CD4-positive, alpha-beta T cell treated with Interleukin-2 at 100 ng/mL for 4 hours (primary cell): ENCODE results near the gene TNC.
"Not testable (repeated sequence)": the region's sequence is repeated elsewhere in the genome, so short reads cannot be mapped to it uniquely, and the experiment has no call there.

Source experiments
- DNase-seq: peaks from one replicate; pipeline ENCODE4 v3.0.0-alpha.2; 2020; ENCODE audit warnings: low spot score

Gene TNC

DNA sequence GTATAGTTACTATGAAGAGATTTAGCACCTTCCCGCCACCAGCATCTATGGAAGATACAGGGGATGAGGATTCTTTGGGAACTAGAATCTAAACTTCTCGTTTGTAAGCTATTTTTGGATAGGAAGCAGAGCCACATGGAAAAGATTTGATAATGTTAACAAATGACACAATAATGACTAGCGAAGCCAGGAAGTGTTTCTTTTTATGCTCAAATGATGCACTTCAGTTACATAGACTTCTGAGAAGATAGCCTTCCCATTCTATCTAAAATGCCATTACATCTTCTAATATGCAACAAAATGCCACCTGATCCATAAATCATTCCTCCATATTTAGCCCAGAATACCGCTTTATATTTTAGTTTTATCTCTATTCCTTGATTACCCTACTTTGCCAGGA lies 17.0 kb upstream of the TNC start:
- DNase-seq: no peak

DNA sequence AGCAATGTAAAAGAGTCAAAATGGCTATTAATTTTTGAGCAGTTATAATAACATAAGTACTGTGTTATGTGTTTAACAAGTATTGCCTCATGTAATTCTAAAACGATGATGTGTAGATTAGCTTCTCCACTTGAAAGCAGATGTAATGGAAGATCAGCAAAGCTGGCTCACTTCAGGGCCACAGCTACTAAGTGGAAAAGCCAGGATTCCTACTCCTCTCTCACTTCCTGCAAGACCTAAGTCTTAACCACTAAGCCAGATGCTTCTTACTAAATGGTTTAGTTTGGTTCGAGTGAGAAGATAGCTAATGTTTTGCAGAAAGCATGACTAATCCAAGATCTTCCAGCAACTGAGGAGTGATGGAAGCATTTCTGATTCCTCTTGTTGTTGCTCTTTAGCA lies 15.7 kb upstream of the TNC start:
- DNase-seq: no peak

DNA sequence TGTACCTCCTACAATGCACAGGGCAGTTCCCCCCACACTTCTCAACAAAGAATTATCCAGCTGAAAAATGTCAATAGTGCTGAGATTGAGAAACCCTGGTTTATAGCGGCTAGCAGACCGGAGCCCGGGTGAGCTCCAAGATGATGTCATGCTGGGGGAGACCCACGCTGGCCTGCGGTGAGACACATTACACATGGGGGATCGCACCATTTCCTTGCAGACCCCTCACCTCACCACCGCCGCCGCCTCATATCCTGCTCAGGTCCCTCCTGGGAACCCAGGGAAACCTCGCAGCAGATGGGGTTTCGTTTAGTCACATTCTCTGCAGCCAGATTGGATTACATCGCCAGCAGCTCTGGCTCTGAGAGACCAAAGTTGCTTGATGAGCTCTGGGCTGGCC lies 14.7 kb upstream of the TNC start:
- DNase-seq: no peak

DNA sequence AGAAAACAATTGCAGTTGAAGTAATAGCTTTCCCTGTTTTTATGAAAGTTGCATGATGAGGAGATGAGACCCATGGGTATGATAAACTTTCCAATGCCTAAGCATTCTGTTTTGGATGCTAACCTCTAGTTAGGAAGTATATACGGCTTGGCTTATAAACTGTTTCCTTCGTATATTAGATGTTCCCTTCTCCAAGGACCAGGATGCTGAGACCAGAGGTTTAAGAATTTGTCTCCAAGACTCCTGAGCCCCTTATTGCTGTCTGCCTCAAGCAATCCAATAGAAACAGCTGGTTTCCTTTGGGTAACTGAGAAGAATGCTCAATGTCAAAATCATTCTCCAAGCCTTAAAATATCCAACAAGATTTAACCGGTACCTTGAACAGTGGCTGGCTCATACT lies 12.2 kb upstream of the TNC start:
- DNase-seq: no peak

DNA sequence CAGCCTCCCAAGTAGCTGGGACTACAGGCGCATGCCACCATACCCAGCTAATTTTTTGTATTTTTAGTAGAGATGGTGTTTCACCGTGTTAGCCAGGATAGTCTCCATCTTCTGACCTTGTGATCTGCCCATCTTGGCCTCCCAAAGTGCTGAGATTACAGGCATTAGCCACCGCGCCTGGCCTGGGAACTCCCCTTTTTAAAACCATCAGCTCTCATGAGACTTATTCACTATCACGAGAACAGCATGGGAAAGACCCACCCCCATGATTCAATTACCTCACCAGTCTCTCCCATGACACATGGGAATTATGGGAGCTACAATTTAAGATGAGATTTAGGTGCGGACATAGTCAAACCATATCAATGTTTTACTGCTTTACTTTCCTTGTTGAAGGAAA lies 10.8 kb upstream of the TNC start:
- not testable (repeated sequence) for DNase-seq

DNA sequence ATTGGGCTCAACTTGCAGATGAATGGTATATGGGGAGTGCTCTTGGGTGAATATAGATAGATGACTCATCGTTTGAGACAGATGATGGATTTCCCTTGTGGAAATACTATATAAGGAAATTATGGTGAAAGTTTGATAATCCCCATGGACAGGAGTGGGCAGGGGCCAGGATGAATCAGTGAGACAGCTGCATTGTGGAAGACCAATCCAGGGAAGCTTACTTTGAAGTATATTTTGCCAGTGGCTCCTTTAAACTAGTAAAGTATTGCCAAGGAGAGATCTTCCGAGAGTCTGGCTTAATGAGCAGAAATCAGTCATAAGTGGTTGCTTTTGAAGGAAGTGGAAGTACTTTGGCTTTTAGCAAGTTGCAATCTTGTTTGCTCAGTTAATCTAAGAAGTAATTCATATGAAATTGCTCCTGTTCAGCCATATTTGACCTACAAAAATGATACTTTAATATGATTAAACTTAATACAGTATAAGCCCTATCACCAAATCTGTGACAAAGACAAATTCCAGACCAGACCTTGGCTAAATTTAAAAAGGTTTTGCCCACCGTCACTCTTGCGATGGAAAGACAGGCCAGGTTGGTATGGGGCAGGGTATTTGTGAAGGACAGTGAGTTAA lies 9.3 kb upstream of the TNC start:
- no peak for DNase-seq

DNA sequence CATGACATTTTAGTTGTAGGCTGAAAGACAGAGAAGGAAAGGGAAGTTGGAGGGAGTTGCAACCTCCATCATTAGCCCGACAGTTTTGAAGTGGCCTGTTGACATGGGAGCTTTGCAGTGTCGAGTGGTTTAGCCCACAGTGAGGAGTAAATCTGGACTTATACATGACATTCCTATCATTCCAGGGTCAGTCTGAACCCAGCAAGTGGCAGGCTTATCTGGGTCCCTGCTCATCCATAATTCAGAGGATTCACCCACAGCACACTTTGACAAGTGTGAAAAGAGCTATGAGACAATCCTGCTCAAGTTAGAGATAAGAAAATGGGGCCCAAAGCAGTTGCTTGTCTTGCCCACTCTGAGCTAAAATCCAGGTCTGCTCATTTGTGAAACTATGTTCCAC lies 8.4 kb upstream of the TNC start:
- DNase-seq: no peak

DNA sequence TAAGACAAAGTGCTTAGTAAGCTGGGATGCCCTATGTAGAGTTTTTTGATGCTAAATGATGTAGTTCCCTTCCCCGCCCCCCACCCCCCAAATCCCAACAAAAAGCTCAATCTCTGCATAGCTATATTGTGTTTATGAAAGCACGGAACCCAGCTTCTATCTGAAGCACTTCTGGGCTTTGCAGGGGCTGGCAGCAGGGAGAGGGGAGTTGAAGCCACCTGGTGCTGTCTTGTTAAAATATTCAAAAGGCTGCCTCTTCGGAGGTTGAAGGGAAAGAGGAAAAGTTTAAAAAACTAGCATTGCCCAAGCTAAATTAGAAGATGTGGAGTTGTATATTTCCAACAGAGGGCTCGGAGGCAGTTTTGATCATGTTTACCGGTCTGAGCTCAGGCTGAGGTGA lies 5.0 kb upstream of the TNC start:
- no peak for DNase-seq

DNA sequence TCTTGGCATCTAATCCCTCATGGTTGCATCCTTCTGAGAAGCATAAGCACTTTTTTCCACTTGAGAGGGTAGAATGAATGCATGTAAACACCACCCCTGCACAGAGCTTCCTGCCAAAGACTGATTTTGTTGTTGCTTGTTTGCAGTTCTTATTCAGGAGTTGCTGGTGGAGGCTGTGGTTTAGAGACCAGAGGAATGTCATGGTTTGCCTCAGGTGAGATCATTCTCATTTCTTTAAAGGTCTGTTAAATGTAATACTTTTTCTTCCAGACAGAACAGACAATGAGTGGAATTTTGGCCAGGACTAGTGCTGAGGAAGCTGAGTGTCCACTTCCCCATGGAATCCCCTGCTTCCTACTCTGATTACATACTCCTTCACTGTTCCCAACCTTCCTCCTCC lies 3.2 kb upstream of the TNC start:
- no peak for DNase-seq

DNA sequence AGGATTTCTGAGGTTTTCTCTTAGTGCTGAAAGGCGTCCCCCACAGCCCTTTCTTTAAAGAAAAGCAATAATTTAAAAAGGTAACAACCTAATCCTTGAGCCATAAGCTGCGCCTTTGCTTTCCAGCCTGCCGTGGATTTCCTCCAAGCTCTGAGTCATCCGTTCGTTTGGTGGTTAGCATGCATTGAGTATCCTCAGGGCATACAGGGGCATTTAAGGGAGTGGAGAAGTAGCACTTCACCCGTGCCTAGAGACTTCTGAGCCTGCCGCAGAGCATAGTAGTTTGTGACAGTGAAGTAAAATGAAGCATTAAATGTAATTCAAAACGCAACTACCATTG lies 892 bp upstream of the TNC start:
- no peak for DNase-seq

DNA sequence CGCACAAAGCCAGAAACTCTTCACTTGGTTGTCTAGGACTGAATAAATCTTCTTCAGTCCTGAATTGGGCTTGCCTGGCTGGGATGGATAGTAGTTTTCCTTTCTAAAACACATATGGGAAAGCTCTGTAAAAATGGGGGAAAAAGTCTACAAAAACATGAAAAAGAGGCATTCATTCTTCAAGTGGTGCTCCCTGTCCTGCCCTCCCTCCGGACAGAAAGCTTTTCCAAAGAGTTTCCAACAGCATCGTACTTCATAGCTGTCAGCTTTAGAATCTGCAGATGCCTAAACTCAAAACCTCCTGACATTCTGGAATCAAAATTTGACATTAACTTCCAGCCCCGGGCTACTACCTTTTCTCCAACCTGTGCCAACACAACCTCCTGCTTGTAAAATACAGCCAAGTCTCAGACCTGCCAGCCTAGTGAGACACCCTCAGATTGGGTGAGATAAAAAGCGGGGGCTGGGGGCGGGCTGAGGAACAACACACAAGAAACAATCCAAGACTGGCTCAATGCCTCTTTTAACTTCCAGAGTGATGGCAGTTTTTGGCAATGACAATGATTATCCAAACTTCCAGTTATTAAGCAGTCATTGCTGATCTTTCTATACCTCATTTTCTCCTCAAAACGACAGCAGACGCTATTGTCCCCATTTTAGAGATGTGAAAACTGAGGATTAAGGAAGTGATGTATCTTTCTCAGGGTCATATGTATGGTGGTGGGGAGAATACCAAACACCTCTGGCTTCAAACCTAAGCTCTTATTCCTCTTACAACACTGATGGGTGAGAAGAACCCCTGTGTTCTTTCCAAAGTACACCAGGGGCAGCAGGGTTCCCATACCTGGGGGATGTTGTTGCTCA lies 1.3 kb downstream of the TNC start:
- DNase-seq: no peak

DNA sequence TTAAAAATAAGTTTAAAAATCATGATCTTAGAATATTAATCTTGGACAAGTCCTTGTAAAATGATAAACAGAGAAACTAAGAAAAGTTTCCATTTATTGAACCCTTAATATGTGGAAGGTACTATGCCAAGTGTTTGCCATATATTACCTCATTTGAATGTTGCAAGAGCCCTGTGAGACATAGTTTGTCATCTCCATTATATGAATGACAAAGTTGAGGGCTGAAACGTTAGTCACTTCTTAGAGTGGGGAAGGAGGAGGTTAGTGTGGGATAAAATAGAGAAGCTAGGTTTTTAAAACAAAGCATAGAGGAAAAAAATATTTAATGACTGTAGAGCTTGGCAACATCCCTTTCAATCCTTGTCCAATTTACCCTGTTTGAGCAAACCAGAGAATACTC lies 2.0 kb downstream of the TNC start:
- no peak for DNase-seq

DNA sequence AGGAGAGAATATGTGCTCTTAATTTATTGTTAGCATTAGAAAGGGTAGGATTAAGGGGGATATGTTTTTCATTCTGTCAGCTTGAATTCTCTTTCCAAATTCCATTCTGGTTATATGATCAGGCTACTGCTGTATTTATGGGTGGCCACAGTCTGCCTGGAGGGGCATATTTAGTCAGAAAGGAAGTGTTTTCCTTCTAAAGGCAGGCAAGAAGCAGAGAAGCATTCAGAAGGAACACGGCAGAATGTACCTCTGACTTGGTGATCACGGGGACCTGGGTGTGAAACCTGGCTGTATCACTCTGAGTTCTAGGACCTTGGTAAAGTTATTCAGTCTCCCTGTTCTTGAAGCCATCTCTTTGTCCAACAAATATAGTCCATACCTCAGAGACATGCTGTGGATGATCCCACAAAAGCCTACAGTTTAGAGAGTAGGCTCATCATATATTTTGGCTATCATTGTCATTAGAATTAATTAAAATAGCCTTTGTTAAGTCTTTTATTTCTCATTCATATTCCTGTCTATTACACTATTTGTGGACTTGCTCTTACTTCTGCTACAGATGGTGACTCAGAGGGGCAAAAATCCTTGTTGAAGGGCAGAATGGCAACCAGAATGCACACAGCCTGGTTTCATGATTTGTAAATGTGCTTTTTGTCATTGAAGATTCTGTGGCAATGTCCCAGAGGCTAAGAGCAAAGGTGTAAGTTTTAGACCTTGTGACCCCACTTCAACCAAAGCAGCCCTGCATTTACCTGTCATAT lies 2.7 kb downstream of the TNC start:
- no peak for DNase-seq

DNA sequence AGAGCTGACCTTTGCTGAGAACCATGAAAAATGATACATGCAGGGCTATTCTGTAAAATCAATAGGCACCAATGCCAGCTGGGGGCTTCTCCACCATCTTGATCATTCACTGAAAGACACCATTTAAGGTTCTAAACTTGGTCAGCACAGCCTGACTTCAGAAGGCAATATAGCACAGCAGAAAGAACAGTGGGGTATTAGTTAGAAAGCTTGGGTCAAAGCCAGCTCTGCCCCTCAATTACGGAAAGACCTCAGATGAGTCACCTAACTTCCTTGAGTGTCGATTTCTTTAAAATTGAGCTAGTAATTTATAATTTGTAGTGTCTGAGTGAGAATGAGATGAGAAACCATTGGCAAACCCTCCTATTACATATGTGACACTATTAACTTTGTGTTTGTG lies 3.4 kb downstream of the TNC start:
- DNase-seq: no peak

DNA sequence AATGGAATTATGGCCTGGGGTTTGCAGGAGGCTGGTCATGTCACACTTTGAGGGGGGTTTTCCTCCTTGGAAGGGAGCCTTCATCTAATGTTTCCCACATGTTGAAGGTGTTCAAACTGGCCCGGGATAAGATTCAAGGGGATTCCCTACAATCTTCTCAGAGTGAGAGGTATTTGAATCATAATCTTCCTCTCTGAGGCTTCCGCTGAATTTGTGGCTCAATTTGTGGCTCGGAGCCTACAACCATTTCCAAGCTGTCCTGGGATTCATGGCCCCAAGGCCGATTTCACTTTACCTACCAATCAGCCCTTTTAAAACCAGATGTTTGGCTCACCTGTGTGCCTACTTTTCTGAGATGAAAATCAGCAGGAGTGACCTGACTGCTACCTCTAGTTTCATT lies 3.9 kb downstream of the TNC start:
- DNase-seq: no peak

DNA sequence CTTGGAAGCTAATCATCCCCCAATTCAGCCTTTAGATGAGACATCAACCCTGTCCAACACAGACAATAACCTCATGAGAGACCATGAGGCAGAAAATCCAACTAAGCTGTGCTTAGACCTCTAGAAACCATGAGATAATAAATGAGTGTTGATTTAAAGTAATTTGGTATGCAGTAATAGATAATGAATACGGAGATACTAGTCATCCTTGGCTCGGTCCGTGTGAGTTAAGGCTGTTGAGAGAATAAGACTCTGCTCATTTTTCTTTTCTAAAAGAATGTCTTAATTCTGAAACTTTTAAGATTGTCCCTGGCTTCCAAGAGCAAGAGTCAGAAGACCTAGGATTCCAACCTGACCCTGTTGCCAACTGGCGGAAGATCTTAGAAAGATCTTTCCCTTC lies 6.1 kb downstream of the TNC start:
- no peak for DNase-seq

DNA sequence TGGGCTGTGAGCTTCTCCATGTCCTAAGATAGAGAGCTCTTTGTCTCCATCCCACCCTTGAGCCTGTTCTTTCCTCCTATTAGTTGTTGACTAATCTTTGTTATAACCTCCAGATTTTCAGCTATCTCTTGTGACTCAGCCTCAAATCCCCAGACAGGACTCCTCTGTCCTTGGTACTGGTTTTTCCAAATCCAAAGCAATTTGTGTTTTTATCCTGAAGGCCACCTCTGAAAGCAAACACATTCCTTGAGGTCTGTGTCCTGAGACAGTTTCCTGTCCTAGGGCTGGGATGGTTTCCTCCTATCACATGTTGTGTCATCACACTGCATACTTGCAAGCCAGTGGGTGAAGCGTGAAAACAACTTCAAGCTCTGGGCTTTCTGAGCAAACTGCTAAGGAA lies 8.5 kb downstream of the TNC start:
- DNase-seq: no peak

DNA sequence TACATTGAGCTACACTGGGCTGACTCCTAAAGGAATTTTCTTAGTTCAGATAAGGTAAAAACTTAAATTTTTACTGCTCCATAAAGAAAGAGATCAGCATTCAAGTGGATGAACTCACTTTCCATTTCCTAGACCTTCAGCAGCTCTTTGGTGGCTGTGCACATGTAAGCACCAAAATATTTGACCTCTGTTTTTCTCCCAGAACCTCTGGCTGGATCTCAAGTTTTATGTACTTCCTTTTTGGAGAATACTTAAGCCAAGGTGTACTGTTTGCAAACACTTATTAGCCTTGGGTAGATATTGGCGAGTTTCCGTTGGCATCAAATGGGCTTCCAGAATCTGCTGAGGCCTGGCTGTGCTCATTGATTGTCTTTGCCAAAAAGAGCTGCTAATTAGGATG lies 10.3 kb downstream of the TNC start:
- DNase-seq: no peak

DNA sequence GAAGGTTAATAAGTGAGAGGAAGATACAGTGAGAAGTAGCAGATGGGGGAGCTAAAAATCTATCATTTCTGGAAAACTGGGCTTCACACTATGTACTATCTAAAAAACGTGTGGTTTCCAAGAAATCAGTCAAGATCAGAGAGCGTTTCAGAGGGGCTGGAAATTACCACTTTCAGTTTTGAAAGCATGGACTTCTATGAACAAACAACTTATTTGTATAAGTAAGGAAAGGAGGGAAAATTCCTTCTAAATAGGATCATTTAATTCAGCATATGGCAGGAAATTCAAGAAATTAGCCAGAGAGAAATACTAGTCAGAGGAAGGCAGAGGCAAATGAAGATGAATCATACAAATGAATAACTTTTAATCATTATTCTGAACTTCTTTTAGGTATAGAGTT lies 11.3 kb downstream of the TNC start:
- DNase-seq: no peak

DNA sequence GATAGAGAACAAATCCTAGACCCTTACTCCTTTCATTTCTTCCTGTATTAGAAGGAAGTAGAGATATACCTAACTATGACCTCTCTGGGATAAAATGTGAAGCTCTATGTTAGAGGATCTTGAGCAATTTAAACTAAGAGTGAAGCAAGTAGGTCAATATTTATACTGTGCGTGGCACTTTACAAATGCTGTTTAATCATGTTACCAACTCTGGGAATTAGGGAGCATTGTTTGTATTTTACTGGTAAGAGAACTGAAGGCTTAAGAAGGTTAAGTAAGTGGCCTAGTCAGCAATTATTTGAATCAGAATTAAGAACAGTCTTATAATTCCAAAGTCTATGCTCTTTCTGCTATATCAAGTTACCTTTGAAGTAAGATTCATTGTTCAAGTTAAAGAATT lies 12.0 kb downstream of the TNC start:
- DNase-seq: no peak

DNA sequence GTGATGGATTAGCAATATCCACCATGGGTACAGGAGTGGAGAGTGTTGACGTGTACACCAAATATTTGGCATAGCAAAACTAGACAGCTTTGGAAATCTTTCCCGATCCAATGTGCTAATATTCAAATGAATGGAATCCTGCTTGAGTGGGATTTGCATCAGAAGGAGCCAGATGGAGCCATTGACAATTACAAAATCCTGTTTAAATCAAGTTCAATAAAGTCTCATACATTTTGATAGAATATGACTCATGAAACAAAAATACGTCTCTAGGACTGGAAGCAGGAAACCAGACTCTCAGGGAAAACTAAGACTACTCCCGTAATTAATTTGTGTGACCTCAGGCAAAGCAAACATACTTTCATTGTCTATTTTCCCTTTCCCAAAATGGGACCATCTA lies 13.0 kb downstream of the TNC start:
- no peak for DNase-seq

DNA sequence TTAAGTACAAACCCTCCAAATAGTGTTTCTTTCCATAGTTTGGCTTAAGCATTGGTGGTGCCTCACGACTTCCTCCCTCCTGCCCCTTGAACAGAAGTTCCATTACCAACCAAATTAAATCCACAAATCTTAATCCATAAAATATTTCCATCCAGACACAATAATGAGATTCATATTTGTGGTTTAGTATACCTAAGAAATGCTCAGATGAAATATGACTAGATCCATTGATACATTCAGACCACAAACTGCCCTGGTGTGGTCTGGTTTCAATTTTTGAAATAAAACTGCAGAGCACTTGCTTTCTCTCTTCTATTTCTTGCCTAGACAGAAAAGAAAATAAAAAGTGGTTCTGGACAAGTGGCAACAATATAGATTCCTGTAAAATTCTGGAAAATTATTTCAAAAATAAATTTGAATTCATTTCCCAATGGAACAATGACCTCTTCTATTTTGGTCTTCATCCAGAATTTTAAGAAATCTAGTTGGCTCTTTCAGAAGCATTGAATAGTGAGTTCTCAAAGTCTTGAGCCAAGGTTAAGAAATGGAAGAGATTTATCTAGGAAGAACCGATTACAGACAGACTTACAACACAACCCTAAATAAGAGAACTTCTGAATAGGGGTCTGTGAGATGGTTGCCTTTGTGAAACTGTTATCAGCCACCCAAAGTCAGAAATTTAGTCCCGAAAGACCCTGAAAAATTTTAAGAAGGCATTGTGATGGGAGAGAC lies 14.0 kb downstream of the TNC start:
- no peak for DNase-seq

DNA sequence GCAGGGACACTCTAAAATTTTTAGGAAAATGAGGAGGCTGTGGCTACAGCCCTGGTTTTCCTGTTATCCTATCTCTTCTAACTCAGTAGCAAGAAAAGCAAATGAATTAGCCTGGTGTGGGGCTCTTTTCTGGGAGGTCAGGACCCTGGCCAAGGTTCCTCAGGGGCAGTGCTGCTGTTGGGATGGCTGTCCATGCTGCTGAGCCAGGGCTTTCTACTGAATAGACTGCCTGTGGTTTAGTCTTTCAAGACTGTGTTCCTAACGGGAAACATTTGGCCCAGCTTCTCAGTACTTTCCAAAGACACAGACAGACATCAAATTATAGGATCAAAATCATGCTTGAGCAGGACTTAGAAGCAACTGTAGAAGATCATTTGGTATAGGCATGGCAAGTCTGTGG lies 18.1 kb downstream of the TNC start:
- no peak for DNase-seq
